IPS DF 6.9 (cell line): ENCODE measurements around the gene RSPH9.
"Not testable (repeated sequence)": the region's sequence is repeated elsewhere in the genome, so short reads cannot be mapped to it uniquely, and the experiment has no call there.

Experiments used
- DNase-seq: peaks from one replicate; pipeline ENCODE4 v3.0.0-alpha.2; 2013; ENCODE audit warnings: low read depth, low spot score
- H3K27ac ChIP-seq: one replicate; pipeline ENCODE4 v1.5.1; 2013; ENCODE audit warnings: low read length, control low read depth
- H3K27me3 ChIP-seq: 2 replicates; pipeline ENCODE4 v1.6.1; 2013; ENCODE audit warnings: mild to moderate bottlenecking, low read length; ENCODE audit not compliant: control insufficient read depth, insufficient read depth
- H3K36me3 ChIP-seq: 2 replicates; pipeline ENCODE4 v1.6.1; 2013; ENCODE audit warnings: low read length; ENCODE audit not compliant: control insufficient read depth, insufficient read depth
- H3K4me1 ChIP-seq: 2 replicates; pipeline ENCODE4 v1.6.1; 2013; ENCODE audit warnings: low read length; ENCODE audit not compliant: control insufficient read depth, insufficient read depth
- H3K4me3 ChIP-seq: 2 replicates; pipeline ENCODE4 v1.5.1; 2013; ENCODE audit warnings: mild to moderate bottlenecking, low read length
- H3K9me3 ChIP-seq: 2 replicates; pipeline ENCODE4 v1.6.1; 2013; ENCODE audit warnings: low read length, inconsistent platforms; ENCODE audit not compliant: control insufficient read depth, insufficient read depth
- WGBS: extraction: QIAGEN DNeasy Blood & Tissue Kit; methylation state at CpG from one replicate; pipeline ENCODE4 v1.1.7; 2013; ENCODE audit warnings: mixed read lengths, missing lambda C conversion rate; ENCODE audit not compliant: insufficient read length, insufficient coverage; 5-methylcytosine and 5-hydroxymethylcytosine counted together

RSPH9 gene

DNA sequence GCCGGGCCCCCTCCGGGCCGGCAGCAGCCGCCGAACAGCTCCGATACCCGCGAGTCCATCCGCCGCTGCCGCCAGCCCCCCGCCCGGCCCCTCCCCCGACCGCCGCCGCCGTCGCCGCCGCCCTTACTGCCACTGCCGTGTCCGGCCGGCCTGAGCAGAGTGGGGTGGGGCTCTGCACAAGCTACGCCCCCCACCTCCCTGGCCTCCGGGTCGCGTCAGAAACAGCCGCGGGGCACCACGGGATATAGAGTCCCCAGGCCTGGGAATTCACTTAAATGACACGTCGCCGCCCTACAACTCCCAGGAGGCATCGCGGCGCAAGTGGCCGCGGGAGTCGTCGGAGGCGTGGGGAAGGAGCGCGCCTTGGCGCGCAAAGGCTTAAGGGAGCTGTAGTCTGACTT lies 15.7 kb upstream of the RSPH9 start, which contains the start of gene GTPBP2:
TSS of gene GTPBP2 (minus strand) at position 161 of the 401 bp plus-strand sequence. CDS start at position 59, 102 bp downstream.
- Histone ChIP-seq H3K27ac (no peak within 1 kb of the TSS), H3K27me3 (no peaks in the 10 kb centered on the region), H3K36me3 (peaks cover 22% of the 10 kb centered on the region), H3K9me3 (no peaks in the 10 kb centered on the region), H3K4me1 (peaks cover 1% of the 10 kb centered on the region; the same call in 1 of the 2 replicates), H3K4me3 (peak within 1 kb of the TSS; percentile 71)
- no CpG with 5 or more reads among the region's 46 CpGs for WGBS
- DNase-seq: peak; percentile 94

DNA sequence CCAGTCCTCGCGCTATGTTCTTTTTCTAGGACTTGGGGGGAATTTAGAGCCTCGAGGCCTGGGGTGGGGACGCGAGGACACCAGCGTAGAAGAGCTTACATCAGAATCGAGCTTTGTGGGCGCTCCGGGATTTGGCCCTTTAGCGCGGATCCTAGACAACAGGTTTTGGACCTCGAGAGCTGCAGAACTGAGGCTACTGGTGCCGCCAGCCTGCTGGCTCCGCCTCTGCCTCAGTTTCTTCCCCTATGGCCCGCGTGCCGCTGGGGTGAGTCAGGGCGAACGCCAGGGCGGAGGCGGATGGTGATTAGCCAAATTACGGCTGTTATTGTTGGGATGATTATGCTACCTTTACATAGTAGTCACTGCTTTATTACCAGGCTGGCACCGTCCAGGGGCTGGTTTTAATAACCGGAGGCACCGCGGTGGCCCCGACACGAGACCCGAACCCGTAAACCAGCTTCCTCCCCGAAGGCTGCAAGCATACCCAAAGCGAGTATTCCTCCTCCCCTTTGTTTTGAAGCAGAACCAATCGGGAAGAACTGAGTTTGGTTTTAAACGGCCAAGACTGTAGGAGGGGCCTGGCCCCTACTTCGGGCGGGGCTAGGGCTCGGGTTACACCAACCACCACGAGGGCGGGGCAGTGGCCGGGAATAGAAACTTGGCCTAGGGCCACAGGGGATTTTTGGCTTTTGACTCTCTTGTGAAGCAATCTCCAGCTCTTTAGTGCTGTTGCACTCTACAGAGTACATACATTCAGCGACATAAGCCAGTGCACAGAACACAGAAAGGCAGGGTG lies 15.1 kb upstream of the RSPH9 start:
- H3K4me3 ChIP-seq: peak overlapping the region; percentile 70; the same call in 1 of the 2 replicates
- no peaks in the 10 kb centered on the region for H3K27me3 ChIP-seq
- H3K36me3 ChIP-seq: peaks cover 16% of the 10 kb centered on the region
- peaks cover 1% of the 10 kb centered on the region; the same call in 1 of the 2 replicates for H3K4me1 ChIP-seq
- DNase-seq: peak; percentile 95
- H3K27ac ChIP-seq: no peak overlapping the region
- no peaks in the 10 kb centered on the region for H3K9me3 ChIP-seq
- WGBS: no CpG with 5 or more reads among the region's 41 CpGs

DNA sequence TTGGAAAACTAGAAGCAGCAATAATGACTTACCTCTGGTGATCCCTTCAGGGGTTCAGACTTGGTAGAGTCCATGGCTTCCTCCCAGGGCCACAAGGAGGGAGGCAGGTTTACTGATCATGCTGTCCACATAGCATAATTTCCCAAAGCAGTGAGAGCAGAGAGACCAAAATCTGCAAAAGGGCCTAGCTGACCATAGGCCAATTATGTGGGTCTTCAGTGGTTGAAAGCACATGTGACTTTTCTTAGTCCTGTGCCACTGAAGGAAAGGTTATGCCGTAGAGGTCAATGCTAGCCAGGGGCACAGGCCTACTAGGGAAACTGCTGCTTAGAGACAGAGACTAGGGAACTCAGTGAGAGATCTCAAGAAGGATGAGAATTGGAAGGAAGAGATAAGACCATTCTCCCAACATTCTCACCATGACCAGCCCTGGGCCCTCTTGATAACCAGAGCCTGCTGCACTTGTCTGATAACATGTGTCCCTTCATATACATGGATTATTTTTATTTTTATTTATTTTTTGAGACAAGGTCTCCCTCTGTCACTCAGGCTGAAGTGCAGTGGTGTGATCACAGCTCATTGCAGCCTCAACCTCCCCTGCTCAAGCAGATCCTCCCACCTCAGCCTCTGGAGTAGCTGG lies 13.7 kb upstream of the RSPH9 start:
- DNase-seq: no peak
- H3K4me1 ChIP-seq: peaks cover 1% of the 10 kb centered on the region; the same call in 1 of the 2 replicates
- no peaks in the 10 kb centered on the region for H3K9me3 ChIP-seq
- WGBS: no CpG with 5 or more reads among the region's 1 CpG
- no peak overlapping the region for H3K27ac ChIP-seq
- H3K4me3 ChIP-seq: no peak overlapping the region
- H3K36me3 ChIP-seq: peaks cover 4% of the 10 kb centered on the region; the same call in 1 of the 2 replicates
- H3K27me3 ChIP-seq: no peaks in the 10 kb centered on the region

DNA sequence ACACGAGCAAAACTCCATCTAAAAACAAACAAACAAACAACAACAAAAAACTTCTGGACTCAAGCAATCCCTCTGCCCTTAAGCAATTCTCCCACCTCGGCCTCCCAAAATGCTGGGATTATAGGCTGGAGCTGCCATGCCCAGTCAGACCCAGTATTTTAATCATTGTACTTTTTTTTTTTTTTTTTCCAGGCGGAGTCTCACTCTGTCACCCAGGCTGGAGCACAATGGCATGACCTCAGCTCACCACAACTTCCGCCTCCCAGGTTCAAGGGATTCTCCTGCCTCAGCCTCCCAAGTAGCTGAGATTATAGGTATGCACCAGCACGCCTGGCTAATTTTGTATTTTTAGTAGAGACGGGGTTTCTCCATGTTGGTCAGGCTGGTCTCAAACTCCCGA lies 11.8 kb upstream of the RSPH9 start:
- WGBS: no CpG with 5 or more reads among the region's 7 CpGs
- not testable (repeated sequence) for DNase-seq, H3K36me3 ChIP-seq, H3K4me1 ChIP-seq, H3K9me3 ChIP-seq, H3K27me3 ChIP-seq, H3K4me3 ChIP-seq, H3K27ac ChIP-seq

DNA sequence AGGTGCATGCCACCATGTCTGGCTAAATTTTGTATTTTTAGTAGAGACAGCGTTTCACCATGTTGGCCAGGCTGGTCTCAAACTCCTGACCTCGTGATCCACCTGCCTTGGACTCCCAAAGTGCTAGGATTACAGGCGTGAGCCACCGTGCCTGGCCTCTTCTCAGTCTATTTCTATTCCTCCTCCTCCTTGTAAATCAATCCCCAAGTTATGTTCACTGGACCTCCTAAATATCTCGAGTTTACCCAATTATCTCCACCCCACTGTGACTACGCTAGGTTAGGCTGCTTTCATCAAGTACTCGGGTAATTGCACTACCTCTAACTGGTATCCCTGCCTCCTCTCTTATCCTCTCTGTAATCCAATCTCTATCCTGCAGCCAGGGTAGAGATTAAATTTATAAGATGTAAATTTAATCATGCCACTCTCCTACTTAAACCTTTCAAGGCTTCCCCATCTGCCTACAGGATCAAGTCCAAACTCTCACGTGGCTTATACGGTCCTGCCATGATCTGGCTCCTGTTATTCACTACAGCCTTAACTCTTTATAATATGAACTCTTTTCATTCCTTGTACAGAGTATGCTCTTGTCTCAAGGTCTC lies 10.0 kb upstream of the RSPH9 start:
- WGBS: no CpG with 5 or more reads among the region's 9 CpGs
- H3K4me3 ChIP-seq: no peak overlapping the region
- H3K4me1 ChIP-seq: peaks cover 5% of the 10 kb centered on the region
- H3K27ac ChIP-seq: no peak overlapping the region
- H3K27me3 ChIP-seq: no peaks in the 10 kb centered on the region
- no peak for DNase-seq
- H3K9me3 ChIP-seq: no peaks in the 10 kb centered on the region
- peaks cover under 1% of the 10 kb centered on the region for H3K36me3 ChIP-seq

DNA sequence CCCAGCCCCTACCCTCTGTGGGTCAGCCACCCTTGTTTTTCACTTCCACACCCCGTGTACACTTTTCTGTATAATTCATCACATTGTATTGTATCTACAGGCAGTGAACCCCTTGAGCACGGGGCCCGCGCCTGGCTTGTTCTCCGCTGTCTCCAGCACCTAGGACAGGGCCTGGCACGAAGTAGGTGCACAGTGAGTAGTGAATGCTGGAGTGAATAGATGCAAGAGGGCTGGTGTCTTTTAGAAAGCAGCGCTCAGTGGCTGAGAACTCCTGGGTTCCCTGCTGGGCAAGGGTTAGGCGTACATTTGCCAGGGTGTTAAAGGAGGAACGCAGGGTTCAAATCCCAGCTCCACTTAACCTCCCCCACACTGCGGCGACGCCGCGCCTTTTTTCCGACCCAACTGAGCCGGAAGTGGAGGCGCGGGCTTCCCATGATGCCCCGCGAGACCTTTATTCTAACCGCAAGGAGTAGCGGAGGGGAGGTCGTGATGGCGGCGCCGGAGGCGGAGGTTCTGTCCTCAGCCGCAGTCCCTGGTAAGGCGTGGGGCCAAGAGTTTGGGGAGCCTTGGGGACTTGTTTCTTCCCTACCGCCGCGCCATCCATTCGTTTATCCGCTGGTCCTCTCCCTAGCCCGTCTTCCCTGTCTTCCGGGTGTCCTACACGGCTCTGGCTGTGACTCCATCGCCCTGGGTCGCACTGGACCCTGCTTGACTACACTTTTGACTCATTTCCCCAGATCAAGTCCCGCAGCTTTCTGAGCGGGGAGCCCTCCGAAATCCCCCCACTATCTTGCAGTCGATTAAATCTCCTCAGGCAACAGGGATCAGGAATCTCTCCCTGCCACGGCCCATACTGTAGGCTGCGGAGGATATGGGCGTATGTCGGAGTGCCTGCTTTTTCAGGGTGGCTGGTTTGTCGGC lies 9.2 kb upstream of the RSPH9 start, which contains the start of gene MAD2L1BP:
TSS of gene MAD2L1BP (plus strand) at position 454 of the 921 bp plus-strand sequence. CDS start at position 490, 36 bp downstream.
- no peaks in the 10 kb centered on the region for H3K9me3 ChIP-seq
- peak within 1 kb of the TSS; percentile 83 for H3K4me3 ChIP-seq
- no CpG with 5 or more reads among the region's 48 CpGs for WGBS
- no peaks in the 10 kb centered on the region for H3K27me3 ChIP-seq
- H3K36me3 ChIP-seq: peaks cover 9% of the 10 kb centered on the region
- no peak within 1 kb of the TSS for H3K27ac ChIP-seq
- H3K4me1 ChIP-seq: peaks cover 4% of the 10 kb centered on the region
- peak; percentile 29 for DNase-seq

DNA sequence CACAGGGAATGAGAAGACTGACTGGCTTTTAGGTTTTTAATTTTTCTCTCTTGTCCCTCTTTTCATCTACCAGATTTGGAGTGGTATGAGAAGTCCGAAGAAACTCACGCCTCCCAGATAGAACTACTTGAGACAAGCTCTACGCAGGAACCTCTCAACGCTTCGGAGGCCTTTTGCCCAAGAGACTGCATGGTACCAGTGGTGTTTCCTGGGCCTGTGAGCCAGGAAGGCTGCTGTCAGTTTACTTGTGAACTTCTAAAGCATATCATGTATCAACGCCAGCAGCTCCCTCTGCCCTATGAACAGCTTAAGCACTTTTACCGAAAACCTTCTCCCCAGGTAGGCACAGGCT lies 8.6 kb upstream of the RSPH9 start:
- no peak for DNase-seq
- Histone ChIP-seq H3K27me3 (no peaks in the 10 kb centered on the region), H3K4me1 (peaks cover 4% of the 10 kb centered on the region), H3K27ac (no peak overlapping the region), H3K9me3 (no peaks in the 10 kb centered on the region), H3K4me3 (peak overlapping the region; percentile 83; the same call in 1 of the 2 replicates), H3K36me3 (peaks cover 9% of the 10 kb centered on the region)
- no CpG with 5 or more reads among the region's 7 CpGs for WGBS

DNA sequence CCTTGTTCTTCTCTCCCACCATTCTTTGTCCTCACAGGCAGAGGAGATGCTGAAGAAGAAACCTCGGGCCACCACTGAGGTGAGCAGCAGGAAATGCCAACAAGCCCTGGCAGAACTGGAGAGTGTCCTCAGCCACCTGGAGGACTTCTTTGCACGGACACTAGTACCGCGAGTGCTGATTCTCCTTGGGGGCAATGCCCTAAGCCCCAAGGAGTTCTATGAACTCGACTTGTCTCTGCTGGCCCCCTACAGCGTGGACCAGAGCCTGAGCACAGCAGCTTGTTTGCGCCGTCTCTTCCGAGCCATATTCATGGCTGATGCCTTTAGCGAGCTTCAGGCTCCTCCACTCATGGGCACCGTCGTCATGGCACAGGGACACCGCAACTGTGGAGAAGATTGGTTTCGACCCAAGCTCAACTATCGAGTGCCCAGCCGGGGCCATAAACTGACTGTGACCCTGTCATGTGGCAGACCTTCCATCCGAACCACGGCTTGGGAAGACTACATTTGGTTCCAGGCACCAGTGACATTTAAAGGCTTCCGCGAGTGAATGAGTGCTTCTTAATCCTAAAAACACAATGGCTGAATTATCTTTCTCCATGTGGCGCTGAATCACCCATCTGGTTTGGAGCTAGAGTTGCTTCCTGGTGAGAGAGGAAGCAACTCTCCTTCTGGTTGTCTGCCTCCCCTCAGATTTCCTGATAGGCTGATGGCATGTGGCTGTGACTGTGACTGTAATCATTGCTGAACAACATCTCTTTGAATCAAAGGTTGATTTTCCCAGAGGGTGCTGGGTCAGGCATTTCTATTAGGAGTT lies 4.6 kb upstream of the RSPH9 start:
- Histone ChIP-seq H3K27me3 (no peaks in the 10 kb centered on the region), H3K4me3 (no peak overlapping the region), H3K4me1 (peaks cover 4% of the 10 kb centered on the region), H3K36me3 (peaks cover 9% of the 10 kb centered on the region), H3K27ac (no peak overlapping the region), H3K9me3 (no peaks in the 10 kb centered on the region)
- no peak for DNase-seq
- no CpG with 5 or more reads among the region's 21 CpGs for WGBS

DNA sequence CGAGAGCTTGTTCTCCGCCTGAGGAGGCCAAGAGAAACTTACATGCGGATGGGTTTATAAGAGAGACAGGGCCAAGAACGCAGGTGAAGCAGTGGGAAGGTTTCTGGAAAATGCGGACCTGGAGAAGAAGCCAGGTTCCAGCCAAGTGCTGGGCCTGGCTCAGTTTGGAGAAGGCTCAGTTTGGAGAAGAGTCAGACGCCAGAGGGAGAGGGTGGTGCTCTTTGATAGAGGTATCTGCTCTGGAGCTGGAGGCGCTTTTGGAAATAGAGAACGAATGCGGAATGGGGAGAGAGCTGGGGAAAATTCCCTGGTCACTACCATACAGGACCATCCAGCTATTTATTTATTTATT lies 753 bp downstream of the RSPH9 start:
- Histone ChIP-seq H3K27me3 (no peaks in the 10 kb centered on the region), H3K36me3 (peaks cover under 1% of the 10 kb centered on the region; the same call in 1 of the 2 replicates), H3K4me3 (peak overlapping the region; percentile 32; the same call in 1 of the 2 replicates), H3K27ac (no peak overlapping the region), H3K4me1 (no peaks in the 10 kb centered on the region), H3K9me3 (no peaks in the 10 kb centered on the region)
- WGBS: no CpG with 5 or more reads among the region's 9 CpGs
- no peak for DNase-seq
